Measurements from ENCODE around the gene EPPIN. TPM values are rescaled to one million over a fixed set of nuclear protein-coding genes. Genes with fewer than 3 reads are reported as not detected.

EPPIN gene
- total and polyA plus RNA-seq, 2 donors (not counting 3 experiments of a cell fraction or from before 2014, with no cell fraction given): not detected

DNA sequence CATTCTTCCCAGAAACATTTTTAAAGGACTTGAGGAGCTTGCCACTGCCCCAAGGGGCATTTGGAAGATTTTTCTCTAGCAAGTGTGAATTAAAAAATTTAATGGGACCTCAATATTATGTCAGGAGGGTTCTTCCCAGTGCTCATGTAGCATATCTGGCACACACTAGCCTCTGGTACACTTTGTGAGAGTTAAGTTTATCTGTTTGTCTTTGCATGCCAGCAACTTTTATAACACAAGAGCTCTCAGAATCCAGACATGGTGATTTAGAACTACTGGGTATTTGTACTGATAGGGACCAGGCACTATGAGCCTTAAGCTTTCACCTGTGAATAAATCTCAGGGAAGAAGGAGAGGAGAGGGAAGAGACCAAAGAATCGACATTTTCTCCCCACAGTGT lies 44.6 kb downstream of the EPPIN start:
- no peak for FAIRE-seq
- dilution Hi-C loops (cut with MboI; ENCODE audit: extremely low pct_ligation_motif_present, low sequenced_read_pairs): no loop called here
- CTCF ChIA-PET: interaction anchor here (1.0 kb wide), 1 partner anchor 129 kb away, joined by 3 read pairs; no protein-coding TSS in a partner anchor

More for the DNA sequence above, 44.6 kb downstream of the EPPIN start:
- DNase-seq (ENCODE audit: low read depth, low spot score): no peak
- Histone ChIP-seq H3K27me3 (ENCODE audit: control insufficient read depth in 2 of 2, insufficient read depth in 2 of 2, low read length in 2 of 2) (peaks cover 3% of the 10 kb centered on the region in 2 experiments), H3K9ac (replicated peaks; ENCODE audit: extremely low read depth, insufficient read depth, low read length) (no peak overlapping the region), H3K79me2 (ENCODE audit: control insufficient read depth, insufficient read depth, low read length) (no peaks in the 10 kb centered on the region), H3K27ac (ENCODE audit: insufficient read depth, low read depth, low read length) (no peak overlapping the region), H2AFZ (ENCODE audit: low read depth, low read length) (no peak overlapping the region), H3K9me1 (replicated peaks; ENCODE audit: control insufficient read depth, extremely low read depth, insufficient read depth, low read length) (no peaks in the 10 kb centered on the region), H4K20me1 (replicated peaks; ENCODE audit: control insufficient read depth, extremely low read depth, insufficient read depth, low read length) (no peaks in the 10 kb centered on the region), H3K4me3 (replicated peaks in 1 of 3; ENCODE audit: insufficient read depth in 1 of 3, low read depth in 1 of 3, low read length in 3 of 3) (no peak overlapping the region), H3K9me3 (replicated peaks; ENCODE audit: control insufficient read depth, insufficient read depth, low read length) (no peaks in the 10 kb centered on the region), H3K4me1 (ENCODE audit: control insufficient read depth, extremely low read depth, insufficient read depth, low read length) (no peaks in the 10 kb centered on the region), H3K36me3 (ENCODE audit: control insufficient read depth in 2 of 2, extremely low read depth in 1 of 2, insufficient read depth in 2 of 2, low read length in 2 of 2) (no peaks in the 10 kb centered on the region), H3K4me2 (ENCODE audit: insufficient read depth, low read length) (no peak overlapping the region)
- TF ChIP-seq, protein P1, sequence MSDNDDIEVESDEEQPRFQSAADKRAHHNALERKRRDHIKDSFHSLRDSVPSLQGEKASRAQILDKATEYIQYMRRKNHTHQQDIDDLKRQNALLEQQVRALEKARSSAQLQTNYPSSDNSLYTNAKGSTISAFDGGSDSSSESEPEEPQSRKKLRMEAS (IDR thresholded peaks at IDR 0.05; ENCODE audit: insufficient read depth, insufficient read length): no peak
- no peak for TF ChIP-seq JUN (IDR thresholded peaks at IDR 0.05; ENCODE audit: borderline replicate concordance, insufficient read depth, insufficient read length, low read depth)
- TF ChIP-seq MYC (IDR thresholded peaks at IDR 0.05; ENCODE audit: low read depth, low read length): no peak
- TF ChIP-seq EZH2 (IDR thresholded peaks at IDR 0.05; ENCODE audit: borderline replicate concordance, low read depth, low read length, severe bottlenecking): no peak
- TF ChIP-seq, protein P2, sequence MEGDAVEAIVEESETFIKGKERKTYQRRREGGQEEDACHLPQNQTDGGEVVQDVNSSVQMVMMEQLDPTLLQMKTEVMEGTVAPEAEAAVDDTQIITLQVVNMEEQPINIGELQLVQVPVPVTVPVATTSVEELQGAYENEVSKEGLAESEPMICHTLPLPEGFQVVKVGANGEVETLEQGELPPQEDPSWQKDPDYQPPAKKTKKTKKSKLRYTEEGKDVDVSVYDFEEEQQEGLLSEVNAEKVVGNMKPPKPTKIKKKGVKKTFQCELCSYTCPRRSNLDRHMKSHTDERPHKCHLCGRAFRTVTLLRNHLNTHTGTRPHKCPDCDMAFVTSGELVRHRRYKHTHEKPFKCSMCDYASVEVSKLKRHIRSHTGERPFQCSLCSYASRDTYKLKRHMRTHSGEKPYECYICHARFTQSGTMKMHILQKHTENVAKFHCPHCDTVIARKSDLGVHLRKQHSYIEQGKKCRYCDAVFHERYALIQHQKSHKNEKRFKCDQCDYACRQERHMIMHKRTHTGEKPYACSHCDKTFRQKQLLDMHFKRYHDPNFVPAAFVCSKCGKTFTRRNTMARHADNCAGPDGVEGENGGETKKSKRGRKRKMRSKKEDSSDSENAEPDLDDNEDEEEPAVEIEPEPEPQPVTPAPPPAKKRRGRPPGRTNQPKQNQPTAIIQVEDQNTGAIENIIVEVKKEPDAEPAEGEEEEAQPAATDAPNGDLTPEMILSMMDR (IDR thresholded peaks at IDR 0.05; ENCODE audit: extremely low read depth in 1 of 2, insufficient read depth in 1 of 2, low read depth in 1 of 2, low read length in 2 of 2): no peak
- TF ChIP-seq POLR2A (IDR thresholded peaks at IDR 0.05; ENCODE audit: low read depth, low read length): no peak
- TF ChIP-seq FOS (IDR thresholded peaks at IDR 0.05; ENCODE audit: borderline replicate concordance, insufficient read depth, low read length): no peak
- TF ChIP-seq POLR2AphosphoS5 (IDR thresholded peaks at IDR 0.05; ENCODE audit: insufficient read depth, low read depth, low read length): no peak
- no peak for TF ChIP-seq GATA2 (IDR thresholded peaks at IDR 0.05; ENCODE audit: insufficient read depth, insufficient read length, low read depth, low read length)
- intact Hi-C loops (cut with micrococcal nuclease): no loop called here
- no TSS peak for BruUV-seq (replicated peaks)
- POLR2A ChIA-PET: no interaction called here

Data from endothelial cell of umbilical vein (primary cell).